ENCODE results near the gene AGBL4.
"Not testable (repeated sequence)": the region's sequence is repeated elsewhere in the genome, so short reads cannot be mapped to it uniquely, and the experiment has no call there.

AGBL4 gene

DNA sequence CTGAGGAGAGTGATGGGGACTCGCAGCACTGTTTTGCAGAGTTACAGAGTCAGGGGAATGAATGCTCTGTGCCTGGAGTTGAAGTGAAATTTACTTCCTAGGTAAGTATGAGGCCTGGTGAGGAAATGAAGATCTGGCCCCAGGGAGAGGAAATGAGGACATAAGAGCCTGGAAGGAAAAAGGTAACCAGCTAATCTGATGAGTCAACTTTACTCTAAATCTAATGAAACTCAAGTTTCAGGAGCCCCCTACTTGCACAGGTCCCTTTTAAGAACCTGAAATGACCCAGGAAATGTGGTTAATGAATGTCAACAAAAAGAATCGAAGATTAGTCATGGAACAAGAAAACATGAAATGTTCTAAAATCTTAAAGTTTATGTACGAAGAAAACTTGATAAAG lies 599.0 kb downstream of the AGBL4 start:
- DNase-seq: no peak

DNA sequence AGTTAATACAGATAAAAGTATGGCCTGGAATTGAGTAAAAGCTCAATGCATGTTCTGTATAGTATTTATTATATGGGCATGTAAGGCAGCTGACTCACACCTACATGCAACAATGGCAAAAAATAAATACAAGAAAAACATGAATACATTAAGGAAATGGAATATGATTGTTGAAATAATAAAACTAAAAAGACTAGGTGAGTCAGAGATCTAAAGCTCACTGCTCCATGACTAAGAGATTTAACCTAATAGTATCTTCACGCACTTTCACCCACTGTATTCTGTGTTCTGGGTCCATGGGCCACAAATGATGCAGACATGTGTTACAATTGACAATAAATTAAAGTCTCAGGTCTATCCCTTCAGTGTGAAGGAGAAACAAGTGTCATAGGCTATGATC lies 607.0 kb downstream of the AGBL4 start:
- no peak for DNase-seq

DNA sequence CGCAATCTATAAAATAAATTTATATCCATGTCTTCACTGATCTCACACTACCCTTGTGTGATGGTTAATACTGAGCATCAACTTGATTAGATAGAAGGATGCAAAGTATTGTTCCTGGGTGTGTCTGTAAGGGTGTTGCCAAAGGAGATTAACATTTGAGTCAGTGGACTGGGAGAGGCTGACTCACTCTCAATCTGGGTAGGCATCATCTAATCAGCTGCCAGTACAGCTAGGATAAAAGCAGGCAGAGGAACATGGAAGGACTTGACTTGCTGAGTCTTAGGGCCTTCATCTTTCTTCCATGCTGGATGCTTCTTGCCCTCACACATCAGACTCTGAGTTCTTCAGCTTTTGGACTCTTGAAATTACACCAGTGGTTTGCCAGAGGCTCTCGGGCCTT lies 615.4 kb downstream of the AGBL4 start:
- no peak for DNase-seq

DNA sequence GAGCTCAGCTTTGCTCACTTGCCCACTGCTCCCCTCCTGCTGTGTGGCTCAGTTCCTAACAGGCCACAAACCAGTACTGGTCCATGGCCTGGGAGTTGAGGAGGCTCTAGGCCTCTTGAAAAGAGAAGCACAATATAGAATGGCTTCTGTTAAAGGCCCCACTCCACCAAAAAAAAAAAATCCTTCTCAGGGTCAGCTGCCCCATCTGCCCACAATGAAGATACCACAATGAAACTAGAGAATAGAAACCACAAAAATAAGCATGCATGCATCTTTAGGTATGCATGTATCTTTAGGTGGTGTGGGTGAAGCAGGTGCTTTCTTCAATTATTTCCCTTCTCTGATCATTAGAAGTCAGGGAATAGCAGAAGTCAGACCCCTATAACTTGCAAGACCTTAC lies 626.7 kb downstream of the AGBL4 start:
- DNase-seq: no peak

DNA sequence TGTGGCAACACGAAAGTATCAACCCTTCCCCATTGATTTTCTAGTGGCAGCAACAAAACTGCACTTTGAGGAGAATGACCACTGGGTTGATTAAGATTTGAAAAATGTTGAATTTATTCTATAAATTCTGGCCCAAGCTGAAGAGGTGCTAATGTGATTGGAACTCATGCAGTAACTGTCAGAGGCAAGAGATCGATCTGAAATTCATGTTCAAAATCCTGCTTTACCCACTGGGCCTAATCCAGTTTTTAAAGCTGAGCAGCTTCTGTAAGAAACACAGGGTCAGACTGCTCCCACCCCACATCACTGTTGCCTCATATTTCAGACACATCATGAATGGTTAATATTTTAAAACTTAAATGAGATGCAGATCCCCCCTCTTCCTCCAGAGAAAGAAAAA lies 629.6 kb downstream of the AGBL4 start:
- DNase-seq: no peak

DNA sequence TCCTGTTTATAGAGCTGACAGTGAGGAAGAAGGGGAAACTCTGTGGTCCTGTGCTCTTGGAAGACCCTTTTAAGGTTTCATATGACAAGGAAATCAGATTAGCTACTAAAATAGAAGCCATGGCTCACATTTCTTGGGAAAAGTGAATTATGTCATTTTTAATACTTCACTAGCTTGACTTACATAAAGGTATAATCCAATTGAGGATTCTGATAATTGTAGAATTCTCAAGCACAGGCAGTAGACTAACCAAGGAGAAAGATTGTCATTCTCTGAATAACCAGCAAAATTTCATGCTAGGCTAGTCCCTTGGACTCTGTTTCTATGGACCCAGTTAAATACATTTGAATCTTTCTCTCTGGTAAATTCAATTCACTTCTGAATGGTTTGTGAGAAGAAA lies 634.1 kb downstream of the AGBL4 start:
- DNase-seq: no peak

DNA sequence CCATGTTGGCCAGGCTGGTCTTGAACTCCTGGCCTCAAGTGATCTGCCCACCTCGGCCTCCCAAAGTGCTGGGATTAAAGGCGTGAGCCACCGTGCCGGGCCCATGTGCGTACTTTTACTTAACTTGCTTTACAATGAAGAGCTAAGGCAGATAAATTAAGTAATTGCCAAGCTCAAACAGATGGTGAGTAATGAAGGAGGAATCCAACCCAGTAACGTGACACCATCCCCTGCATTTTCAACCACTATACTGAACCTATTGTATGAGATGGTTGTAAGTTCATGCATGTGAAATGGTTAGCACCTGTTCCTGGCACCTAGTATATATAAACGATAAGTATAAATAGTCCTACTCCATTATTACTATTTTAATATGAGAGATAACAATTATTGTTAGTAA lies 659.1 kb downstream of the AGBL4 start:
- DNase-seq: no peak

DNA sequence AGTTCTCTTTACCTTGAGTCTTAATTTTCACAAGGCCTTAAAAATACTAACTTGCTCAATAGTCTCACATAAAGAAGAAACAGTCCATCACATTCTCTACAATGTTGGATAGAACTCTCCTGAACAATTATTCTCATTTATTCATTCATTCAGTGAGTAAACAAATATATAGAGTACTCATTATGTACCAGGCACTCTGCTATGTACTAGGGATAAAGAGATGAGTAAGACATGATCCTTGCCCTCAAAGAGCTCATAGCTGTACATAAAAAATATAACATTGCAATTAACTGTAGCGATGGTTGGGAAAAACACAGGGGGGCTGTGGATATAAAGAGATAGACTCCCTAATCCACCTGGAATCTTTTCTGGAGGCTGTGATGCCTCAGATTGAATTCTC lies 660.1 kb downstream of the AGBL4 start:
- no peak for DNase-seq

DNA sequence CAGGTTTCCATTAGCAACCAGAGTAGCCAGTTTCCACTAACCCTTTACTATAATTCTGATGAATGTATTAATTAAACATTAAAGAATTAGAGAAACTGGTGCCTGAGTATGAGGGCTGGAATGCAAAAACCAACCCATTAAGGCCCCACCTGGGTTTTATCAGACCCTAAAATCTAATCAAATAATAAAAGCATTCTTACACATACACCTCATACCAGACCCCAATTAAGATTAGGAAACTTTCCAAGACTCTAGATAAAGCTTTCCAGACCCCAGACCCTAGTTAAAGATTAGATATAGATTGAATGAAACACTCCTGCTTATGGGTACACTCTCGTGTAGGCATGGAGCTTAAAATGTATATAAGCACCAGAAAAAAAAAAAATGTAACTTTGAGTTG lies 665.7 kb downstream of the AGBL4 start:
- no peak for DNase-seq

DNA sequence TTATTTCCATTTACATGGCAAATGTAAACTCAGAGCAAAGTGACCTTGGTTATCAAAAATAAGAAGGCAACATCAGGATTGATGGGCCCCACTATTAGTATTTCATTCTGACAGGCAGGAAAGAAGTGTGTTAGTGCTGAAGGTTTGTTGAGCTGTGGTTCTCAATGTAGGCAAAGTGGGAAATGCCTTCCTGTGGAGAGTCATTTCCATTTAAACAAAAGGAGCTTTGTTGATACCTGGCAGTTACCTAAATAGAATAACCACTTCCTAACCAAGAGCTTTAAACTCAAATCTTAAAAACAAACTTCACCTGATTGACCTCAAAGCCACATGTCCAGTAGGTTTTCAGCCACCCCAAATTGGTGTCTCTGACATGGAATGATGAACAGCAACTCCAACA lies 667.2 kb downstream of the AGBL4 start:
- DNase-seq: no peak

DNA sequence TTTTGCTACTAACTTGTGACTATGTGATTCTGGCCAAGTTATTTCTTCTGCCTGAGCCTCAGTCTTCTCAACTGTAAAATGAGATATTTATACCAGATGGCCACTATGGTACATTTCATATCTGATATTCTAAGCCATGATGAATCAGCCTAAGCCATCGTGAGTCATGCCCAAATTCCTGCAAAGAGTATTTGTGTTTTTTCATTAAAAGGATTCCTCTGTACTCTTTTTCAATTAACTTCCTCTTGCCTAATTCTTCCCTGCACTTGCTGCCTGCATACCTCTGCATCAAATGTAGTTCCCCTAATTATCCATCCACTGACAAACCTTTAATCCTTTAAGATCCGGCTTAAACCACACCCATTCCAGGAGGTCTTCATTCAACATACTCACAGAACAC lies 672.0 kb downstream of the AGBL4 start:
- DNase-seq: no peak

DNA sequence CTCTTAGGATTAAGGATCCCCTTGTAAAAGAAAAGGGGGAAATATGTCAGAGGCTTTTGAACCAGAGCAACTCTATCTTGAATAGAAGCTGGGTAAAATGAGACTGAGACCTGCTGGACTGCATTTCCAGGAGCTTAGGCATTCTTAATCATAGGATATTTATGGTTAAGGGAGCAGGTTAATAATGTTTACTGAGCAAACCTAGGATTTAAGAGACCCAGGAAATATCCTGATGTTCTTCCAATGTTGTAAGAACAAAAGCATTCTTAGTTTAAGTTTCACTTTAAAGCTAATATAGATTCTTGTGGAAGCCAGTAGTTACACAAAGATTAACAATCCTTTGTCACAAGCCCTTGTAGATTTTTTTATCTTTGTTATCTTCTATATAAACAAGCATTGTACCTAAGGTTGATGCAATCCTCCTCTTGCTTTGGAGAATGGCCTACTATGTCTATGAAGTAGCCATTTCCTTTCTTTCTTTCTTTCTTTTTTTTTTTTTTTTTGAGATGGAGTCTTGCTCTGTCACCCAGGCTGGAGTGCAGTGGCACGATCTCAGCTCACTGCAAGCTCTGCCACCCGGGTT lies 676.9 kb downstream of the AGBL4 start:
- no peak for DNase-seq

DNA sequence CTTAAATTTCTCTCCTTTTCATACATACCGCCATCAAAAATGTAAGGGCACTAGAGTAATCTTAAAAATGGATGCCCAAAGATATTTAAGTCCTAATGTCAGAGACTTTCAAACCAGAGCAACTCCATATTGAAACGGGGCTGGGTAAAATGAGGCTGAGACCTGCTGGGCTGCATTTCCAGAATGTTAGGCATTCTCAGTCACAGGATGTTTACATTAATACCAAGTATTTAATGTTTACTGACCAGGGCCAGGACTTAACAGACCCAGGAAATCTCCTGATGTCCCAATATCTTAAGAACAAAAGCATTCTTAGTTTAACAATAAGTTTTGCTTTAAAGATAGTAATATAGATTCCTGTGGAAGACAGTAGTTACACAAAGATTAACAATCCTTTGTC lies 683.2 kb downstream of the AGBL4 start:
- no peak for DNase-seq

DNA sequence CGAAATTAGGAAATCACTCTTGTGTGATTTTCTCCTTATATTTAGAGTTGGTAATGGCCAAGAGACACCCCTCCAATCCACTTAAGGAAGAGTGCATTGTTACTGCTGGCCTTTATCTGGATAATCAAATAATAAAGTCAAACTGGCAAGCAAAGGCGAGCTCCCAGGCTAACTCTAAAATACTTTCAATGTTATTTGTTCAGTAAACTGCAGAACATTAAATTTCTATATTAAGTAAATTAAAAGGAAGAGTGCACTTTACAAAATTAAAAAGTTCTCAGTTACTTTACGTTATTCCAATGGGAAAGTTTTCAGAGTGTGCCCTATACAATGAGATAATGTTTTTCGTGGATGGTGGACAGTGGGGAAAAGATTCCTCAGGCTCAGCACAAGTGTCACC lies 684.7 kb downstream of the AGBL4 start:
- DNase-seq: no peak

DNA sequence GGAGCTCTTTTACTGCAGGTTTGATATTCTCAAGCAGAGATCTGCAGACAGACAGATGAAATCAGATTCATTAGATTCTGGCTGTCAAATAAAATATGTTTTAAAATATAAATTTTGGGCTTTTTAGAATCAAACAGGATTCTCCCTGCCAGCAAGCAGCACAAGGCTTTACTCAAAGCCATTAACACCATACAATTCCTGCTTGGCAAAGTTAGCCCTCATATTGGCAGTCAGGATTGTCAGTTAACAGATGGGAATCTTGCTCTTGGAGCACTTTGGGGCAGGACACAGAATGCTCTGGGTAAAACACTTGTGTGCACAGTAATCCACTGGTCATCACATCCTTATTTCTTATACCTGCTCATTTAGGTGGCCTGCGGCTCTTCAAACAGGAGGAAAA lies 686.5 kb downstream of the AGBL4 start:
- DNase-seq: no peak

DNA sequence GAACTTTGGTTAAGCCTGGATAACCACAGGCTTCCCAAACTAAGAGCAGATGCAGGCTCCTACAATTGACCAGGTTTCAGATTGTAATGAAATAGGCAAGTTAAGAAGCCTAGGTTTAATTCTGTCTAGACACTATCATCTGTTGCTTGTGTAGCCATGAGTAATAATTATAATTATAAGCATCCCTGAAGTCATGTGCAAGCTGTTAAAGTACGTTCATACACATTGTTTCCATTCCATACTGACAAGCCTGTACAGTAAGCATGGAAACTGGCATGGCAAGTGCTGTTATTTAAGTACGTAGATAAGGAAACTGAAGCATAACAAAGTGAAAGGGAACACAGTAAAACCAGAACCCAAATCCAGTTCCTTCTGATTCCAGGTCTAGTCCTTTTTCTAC lies 689.8 kb downstream of the AGBL4 start:
- no peak for DNase-seq

DNA sequence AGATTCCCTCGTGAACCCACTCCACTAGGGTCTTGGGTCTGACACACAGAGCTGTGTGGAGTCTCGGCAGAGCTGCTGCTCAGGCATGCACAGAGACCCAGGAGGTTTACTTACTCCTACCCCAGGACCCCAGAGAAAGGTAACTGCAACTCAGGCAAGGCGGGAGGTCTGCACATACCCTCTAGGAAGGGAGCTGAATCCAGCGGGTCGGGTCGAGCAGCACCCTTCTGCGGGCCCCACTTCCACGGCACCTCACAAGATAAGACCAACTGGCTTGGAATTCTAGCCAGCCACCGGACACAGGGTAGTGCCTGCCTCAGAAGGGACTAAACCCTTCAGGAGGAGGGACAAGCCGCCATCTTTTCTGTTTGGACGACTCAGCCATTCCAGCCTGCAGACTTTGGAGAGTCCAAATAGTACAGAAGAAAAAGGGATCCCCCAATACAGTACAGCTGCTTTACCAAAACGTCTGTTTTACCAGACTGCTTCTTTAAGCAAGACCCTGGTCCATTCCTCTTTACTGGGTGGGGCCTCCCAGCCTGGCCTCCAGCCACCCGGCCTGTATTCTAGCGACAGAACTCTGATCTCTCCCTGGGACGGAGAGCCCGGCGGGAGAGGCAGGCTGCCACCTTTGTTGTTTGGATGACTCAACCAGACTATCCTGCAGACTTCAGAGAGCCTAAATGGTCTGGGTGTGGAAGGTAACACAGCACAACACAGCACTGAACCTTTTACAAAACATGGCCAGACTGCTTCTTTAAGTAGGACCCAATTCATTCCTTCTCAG lies 692.5 kb downstream of the AGBL4 start:
- DNase-seq: no peak

DNA sequence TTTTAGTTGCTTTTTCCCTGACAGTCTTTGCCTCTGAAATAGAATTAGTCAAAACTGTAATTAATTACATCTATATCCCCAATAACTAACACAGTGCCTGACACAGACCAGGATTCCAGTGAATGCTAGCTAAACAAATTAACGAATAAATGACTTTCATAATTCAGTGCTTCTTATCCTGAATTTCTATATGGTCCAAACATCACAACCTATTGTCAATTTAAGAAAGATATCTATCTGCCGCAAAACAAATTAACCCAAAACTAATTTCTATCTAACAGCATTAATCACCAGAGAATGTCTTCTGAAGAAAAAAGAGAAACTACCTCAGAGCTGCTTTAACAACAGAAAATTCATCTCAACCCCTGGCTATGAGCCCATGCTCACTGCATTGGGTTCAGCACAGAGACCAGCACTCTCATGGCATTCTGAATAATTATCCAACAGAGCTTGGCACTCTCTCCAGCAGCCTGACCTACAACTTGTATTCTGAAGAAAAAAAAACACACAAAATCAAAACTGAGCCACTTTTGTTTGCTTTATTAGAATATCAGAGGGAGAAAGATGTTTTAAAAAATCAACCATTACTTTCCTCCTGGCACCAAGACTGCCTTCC lies 699.7 kb downstream of the AGBL4 start:
- no peak for DNase-seq

DNA sequence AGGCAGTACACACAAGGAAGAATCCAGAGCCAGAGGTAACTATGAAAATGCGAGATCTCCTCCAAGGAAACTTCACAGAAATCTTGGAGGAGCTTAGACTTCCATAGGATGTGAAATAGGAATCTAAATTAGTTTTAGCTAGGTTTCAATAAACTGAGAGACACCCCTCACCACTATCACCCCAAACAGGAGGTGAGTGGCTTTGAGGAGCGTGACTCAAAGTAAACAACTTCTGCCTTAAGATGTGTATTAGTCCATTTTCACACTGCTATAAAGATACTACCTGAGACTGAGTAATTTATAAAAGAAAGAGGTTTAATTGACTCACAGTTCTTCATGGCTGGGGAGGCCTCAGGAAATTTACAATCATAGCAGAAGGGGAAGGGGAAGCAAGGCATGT lies 703.3 kb downstream of the AGBL4 start:
- DNase-seq: not testable (repeated sequence)

DNA sequence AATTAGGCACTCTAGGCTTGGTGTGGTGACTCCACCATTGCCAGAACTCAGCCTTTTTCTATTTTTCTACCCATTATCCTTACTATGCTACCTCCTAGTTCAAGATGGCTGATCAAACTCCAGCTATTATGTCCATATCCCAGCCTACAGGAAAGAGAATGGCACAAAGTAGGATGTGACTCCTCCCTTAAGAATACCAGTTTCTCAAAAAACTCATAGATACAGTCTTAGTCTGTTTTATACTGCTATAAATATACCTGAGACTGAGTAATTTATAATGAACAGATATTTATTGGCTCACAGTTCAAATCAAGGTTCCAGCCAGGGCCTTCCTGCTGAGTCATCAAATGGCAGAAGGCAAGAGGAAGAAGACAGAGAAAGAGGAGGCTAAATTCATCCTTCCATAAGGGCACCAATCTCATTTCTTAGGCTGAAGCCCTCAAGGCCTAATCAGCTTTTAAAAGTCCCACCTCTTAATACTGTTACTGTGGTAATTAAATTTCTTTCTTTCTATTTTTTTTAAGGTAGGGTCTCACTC lies 704.3 kb downstream of the AGBL4 start:
- no peak for DNase-seq

DNA sequence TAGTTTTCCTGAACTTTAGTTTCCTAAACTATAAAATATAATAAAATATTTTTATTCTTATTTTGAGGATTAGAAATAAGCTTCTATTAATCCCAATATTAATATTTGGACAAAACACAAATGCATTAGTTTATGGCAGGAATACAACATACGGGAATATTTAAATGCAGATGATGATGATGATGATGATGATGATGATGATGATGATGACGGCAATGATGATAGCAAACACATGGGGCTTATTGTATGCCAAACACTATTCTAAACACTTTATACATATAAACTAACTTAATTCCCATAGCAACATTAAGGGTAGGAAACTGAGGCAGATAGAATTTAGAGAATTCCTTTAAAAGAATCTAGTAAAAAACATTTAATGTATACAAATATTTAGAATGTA lies 705.5 kb downstream of the AGBL4 start:
- no peak for DNase-seq

DNA sequence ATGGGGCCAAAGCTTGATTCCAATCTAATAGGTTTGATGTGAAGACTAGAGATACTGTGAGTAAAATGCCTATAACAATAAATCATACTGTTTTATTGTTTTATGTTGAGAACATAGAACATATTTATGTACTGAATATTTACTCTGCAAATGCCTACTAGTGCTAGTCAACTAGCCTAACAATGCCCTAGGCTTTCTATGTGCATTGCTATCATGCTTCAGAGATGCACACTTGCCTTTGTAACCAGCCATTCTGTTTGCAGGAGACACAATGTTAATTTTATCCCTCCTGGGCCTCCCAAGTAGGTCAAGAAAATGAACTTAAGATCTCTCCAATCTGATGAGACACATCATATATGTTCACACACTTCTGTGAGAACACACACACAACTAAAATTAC lies 716.3 kb downstream of the AGBL4 start:
- no peak for DNase-seq

DNA sequence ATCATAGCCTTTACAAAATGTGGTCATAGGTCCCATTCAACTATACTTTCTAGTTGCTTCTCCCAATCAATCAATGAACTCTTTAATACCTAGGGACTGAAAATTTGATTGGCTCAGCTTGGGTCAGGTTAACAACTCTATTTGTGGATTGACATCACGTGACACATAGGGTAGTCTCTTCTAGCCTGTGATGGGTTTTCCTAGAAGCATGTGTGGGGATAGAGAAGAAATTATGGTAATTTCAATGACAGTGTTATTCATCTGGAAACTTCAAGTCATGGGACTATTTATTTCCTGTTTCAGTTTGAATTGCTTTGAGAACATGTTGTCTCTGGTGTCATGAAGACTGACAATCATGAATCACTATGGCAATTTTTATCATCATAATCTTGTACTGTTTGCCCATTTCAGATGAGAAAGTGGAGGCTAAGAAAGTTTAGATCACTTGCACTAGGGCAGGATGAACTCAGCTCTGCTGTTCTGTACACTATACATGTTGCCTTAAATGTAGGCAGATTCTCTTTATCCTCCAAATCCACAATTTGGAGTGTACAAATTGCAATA lies 717.2 kb downstream of the AGBL4 start:
- DNase-seq: no peak

DNA sequence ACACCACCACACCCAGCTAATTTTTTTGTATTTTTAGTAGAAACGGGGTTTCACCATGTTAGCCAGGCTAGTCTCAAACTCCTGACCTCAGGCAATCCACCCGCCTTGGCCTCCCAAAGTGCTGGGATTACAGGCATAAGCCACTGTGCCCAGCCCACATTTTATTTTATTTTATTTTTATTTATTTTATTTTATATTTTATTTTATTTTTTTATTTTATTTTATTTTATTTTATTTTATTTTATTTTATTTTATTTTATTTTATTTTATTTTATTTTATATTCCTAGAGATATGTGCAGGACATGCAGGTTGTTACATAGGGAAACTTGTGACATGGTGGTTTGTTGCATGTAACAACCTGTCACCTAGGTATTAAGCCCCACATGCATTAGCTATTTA lies 721.4 kb downstream of the AGBL4 start:
- DNase-seq: not testable (repeated sequence)
